Stimulated activated CD4-positive, alpha-beta T cell treated with anti-CD3 and anti-CD28 coated beads, Interleukin-1b, Interleukin-23, amount 100 ng/mL, for 1 hour (primary cell): ENCODE results near the gene CCND1.

Source experiments
- DNase-seq, 2 donors: peaks; one replicate each; pipeline ENCODE4 v3.0.0-alpha.2; 2020; ENCODE audit warnings: low read depth in 2 of 2

Gene CCND1

GRCh38 chr11:69640995-69641581, at the start of gene CCND1:
TSS of gene CCND1 (plus strand) at chr11:69641156. CDS start at chr11:69641314, 158 bp downstream.
- no peak for DNase-seq

GRCh38 chr11:69592986-69593650, 47.8 kb upstream of the CCND1 start:
- no peak for DNase-seq

- DNase-seq = no peak
Measured at GRCh38 chr11:69593851-69594250, 47.1 kb upstream of the CCND1 start.

- no peak for DNase-seq
Measured at GRCh38 chr11:69594481-69594880, 46.5 kb upstream of the CCND1 start.

GRCh38 chr11:69595805-69596665, 44.9 kb upstream of the CCND1 start:
- DNase-seq = no peak

DNA sequence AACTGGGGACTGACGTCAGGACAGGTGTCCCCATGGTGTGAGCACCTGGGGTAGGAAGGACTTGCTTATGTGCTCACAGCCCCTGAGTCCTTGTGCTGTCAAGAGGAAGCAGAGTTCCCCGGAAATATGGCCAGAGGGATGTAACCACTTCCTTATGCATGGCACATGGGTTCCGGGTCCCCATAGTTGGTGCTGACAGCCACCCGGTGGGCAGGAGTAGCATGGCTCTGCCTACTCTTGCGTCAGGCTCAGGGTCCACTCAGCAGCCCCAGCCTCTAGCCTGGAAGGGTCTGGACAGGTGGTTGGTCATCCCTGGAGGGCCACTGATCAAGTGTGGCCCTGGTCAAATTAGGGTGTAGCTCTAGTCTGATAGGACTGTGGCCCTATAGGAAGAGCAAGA, 42.8 kb upstream of the CCND1 start:
- DNase-seq = no peak

DNA sequence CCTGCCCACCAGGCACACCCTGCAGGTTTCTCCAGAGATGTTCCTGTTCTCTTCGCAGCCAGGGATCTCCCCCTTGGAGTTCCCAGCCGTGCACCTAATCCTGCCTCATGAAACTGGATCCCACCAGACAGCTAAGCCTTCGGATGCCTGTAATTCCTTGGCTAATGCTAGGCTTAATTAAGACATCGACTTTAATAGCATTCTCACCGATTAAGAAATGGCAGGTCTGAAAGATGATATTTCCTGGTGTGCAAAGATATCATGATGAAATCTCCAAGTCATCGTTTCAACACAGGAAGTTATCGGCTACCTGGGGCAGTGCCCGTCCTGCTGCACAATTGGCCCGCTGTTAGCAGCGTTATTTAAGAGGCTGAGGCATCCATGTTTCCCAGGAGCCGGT, 41.5 kb upstream of the CCND1 start:
- no peak for DNase-seq

- no peak for DNase-seq
Measured at GRCh38 chr11:69600001-69600400, 41.0 kb upstream of the CCND1 start.

GRCh38 chr11:69601011-69601975, 39.7 kb upstream of the CCND1 start:
- DNase-seq = no peak

DNA sequence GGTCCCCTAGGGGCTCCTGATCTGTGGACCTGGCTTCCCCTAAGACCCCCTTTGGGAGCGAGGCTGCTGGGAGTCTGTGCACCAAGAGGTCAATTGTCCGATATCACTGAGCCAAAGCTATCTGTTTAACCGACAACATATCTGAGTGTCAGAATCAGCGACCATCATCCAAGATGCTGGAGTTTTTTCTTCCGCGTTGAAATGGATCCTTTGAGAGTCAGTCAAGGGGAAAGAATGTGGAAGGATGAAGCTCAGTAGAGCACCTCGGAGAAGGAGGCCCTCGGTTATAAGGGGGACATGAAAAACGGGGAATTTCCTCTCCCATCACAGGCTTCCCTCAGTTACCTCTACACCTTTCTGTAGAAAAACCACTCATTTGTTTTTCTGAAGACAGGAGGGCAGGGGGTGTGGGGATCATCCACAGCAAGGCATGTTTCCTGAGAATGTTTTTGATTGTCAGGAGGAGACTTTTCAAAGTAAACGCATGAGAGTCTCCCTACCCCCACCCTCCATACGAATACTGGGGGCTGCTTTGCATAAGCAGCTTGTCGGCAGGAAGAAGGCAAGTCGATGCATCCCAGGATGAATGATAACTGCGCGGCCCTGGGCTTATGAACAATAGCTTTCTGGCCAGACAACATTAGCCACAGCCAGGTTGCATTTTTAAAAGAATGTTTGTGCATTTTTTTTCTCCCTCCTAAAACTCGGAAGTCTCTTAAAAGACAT, 37.7 kb upstream of the CCND1 start:
- DNase-seq = no peak

DNA sequence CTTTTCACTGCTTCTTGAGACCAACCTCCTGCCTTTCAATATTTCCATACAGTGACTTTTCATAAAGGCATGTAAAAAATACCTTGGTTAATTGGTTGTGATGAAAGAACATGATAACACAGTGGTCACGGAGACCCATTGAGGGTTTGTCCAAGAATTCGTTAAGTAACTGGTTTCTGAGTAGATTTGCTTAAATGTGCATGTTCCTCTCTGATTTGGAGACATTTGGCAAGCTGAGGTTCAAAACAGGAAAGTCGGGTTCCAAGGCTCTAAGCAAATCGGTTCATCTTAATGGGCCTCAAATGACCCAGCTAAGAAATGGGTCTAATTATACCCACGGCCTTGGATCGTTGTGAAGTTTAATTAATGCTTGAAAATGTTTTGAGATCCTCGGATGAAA, 36.9 kb upstream of the CCND1 start:
- DNase-seq = no peak

GRCh38 chr11:69605737-69606526, 35.0 kb upstream of the CCND1 start:
- no peak for DNase-seq

DNA sequence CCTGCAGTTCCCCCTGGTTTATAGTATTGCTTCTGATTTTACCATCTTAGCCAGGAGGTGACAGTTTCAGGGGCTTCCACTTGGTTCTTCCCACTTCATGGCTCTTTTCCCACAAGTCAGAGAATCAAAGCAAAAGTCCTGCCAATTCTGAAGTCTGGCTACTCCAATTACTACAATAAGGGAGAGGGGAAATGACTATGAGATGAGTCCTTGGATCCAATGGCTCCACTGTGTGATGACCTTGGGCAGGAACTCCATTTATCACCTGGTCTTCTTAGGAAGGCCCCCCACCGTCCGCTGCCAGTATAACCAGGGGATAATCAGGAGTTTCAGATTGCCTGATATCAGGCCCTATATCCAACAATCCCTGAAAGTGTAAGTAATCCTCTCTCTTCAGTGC, 31.6 kb upstream of the CCND1 start:
- no peak for DNase-seq

DNA sequence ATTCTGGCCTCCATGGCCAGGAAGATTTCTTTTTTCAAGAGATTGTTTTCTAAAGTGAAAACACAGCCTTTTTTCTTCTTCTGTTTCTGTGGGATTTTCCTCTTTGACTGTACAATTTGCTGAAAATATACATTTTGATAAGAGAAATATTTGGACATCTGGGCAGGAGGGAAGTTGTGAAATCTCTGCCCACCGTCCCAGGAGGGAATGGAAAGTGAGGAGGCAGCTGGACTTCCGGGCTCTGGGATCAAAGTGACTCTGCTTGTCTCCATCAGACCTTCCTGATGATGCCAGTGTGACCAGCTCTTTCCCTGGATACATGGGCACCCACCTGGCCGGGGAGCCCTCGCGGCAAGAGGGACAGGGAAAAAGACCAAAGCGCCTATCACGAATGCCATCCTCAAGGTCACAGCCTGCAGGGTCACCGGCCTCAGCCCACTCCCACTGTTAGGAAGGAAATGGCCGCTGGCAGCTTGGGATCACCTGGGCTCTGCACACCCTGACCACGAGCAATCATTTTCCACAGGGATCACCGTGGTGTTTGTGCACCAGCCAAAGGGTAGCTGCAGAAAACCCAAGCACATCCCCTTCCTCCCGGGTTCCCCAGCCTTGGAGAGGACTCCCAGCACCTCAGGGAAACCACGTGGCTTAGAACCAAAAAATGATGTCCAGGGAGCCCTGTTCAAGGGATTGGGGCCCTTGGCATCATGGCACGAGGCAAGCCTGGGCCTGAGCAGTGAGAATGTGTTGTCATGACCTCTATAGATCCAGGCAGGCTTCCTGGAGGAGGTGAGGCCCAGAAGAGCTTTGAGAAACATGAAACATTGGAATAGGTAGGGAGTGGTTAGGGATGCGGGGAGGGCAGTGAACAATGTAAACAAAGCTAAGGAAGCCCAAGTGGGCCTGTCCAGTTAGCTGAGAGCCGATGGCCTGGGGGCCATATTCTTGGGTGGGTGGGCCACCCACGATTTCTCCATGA, 29.1 kb upstream of the CCND1 start:
- no peak for DNase-seq

- DNase-seq = no peak
Measured at GRCh38 chr11:69613594-69613993, 27.4 kb upstream of the CCND1 start.

DNA sequence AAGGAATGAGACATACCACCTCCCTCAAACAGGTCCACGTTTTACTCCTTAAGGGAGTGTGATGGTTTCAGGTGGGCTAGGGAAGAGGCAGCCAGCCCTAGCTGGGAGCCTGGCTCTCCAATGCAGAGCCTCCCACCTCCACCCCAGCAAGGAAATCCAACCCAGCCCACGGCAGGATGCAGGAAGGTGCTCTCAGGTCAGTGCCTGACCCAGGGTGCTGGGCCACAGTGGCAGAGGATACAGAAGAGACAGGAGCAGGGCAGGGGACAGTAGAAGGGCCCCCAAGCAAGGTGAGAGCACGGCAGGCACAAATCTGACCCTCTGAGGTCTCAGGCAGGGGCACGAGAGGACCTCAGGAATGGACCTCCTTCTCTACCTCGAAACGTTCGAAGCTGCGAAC, 26.9 kb upstream of the CCND1 start:
- no peak for DNase-seq

DNA sequence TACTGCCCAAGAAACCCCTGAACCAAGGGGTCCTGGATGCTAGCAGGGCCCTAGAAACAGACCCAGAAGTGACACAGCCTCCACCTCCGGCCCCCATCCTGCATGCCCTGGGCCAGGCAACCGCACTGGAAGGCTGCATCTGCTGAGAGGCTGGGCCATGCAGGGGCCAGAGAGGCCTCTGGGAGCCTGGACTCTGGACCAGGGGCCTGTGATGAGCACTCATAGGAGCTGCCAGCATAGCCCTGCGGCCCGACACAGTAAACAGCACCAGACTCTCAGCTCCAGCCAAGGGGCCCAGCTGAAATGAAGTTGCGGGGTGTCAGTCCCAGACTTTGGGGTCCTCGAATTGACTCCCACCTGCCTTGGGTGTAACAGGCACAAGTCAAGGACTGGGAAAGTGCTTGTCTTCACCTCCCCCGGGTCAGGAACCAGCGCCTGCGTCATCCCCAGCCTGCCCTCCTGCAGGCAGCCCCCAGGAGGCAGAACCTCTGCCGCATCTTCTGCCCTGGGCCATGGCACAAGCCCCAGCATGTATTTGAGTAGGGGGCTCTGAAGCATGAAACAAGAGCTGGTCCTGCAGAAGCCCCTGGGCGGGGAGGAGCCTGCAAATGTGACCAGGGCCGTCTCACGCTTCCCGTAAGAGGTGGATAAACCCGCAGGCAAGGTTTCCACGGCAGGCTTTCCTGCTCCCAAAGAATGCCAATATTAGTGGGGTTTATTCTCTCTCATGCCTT, 25.2 kb upstream of the CCND1 start:
- no peak for DNase-seq

- no peak for DNase-seq
Measured at GRCh38 chr11:69617220-69617619, 23.7 kb upstream of the CCND1 start.
